C4-2B (cell line): ENCODE data around the gene IRX1.

Source experiments
- ZFX ChIP-seq: fragments of 450-650 bp; IDR thresholded peaks from 2 replicates; pipeline ENCODE4 v1.6.1; 2017
- TF ChIP-seq, protein P1 (sequence below): fragments of 450-650 bp; conservative IDR thresholded peaks from 2 replicates; pipeline ENCODE4 v1.5.1; 2017; ENCODE audit warnings: mild to moderate bottlenecking

DNA sequence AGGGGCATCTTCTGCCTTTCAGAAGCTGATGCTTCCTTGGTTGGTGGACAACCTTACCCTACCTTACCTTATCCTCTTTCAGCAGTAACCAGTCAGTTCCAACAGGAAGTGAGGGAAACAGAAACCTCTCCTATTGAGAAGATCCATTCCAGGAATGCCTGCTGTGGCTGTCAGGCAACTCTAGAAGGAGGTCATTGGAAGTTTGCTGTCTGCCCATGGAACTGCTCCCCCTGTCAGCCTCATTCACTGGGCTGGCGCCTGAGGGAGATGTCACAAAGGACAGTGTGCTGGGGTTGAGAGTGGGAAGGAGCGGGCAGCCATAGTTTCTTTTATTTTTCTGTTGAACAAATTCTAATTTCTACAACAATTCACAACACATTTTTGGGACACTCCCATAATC is 54.7 kb downstream of the IRX1 start:
- TF ChIP-seq, protein P1, sequence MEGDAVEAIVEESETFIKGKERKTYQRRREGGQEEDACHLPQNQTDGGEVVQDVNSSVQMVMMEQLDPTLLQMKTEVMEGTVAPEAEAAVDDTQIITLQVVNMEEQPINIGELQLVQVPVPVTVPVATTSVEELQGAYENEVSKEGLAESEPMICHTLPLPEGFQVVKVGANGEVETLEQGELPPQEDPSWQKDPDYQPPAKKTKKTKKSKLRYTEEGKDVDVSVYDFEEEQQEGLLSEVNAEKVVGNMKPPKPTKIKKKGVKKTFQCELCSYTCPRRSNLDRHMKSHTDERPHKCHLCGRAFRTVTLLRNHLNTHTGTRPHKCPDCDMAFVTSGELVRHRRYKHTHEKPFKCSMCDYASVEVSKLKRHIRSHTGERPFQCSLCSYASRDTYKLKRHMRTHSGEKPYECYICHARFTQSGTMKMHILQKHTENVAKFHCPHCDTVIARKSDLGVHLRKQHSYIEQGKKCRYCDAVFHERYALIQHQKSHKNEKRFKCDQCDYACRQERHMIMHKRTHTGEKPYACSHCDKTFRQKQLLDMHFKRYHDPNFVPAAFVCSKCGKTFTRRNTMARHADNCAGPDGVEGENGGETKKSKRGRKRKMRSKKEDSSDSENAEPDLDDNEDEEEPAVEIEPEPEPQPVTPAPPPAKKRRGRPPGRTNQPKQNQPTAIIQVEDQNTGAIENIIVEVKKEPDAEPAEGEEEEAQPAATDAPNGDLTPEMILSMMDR: no peak
- TF ChIP-seq ZFX: no peak
